Uterine smooth muscle cell (primary cell): ENCODE data around the gene MRPS10. TPM values are rescaled to one million over a fixed set of nuclear protein-coding genes. Genes with fewer than 3 reads are reported as not detected.

ENCODE experiments used
- total RNA-seq: library from RNA; depleted of rRNA; stranded (reverse); fragments of >200 nt; gene quantifications from 2 replicates; pipeline ENCODE4 v1.2.3, GENCODE V29; 2014

Gene MRPS10
- total RNA-seq: 49.0 and 75.7 TPM in 2 replicates

GRCh38 chr6:42217519-42218367 is at the start of gene MRPS10:
Gene MRPS10, minus strand, starts transcription at chr6:42217861. Its CDS starts 12 bp downstream, at chr6:42217849.

GRCh38 chr6:42173101-42173500 is 44.6 kb downstream of the MRPS10 start, which contains the start of gene GUCA1A:
Gene GUCA1A, plus strand, starts transcription at chr6:42173364. Its CDS starts 250 bp downstream, at chr6:42173614.

Other genes starting within 250 kb of the MRPS10 start
- gene TAF8, start 167.3 kb downstream of the MRPS10 start, total RNA-seq: 15.2 and 18.8 TPM in 2 replicates
- 1.00 and 1.5 TPM in 2 replicates for gene C6orf132, start 75.2 kb downstream of the MRPS10 start, total RNA-seq
- not detected in 2 replicates for gene GUCA1A, start 44.5 kb downstream of the MRPS10 start, total RNA-seq
- gene GUCA1B, start 22.9 kb downstream of the MRPS10 start, total RNA-seq: 0.12 and 0.44 TPM in 2 replicates
- gene TRERF1, start 234.1 kb upstream of the MRPS10 start, total RNA-seq: 4.1 and 7.2 TPM in 2 replicates